ENCODE results near the gene REXO1.

- TF ChIP-seq SPI1 (IDR thresholded peaks at IDR 0.05; ENCODE audit: low read depth, low read length) (no peak), POLR2AphosphoS5 (IDR thresholded peaks at IDR 0.05; ENCODE audit: low read depth, low read length) (no peak)
These were observed 63.0 kb downstream of the REXO1 start for GRCh38 chr19:1785310-1785709.

All from GM12891 (cell line).